HG03439 (cell line): Measurements from ENCODE around the gene SSTR3.

Experiments used
- ATAC-seq: cut with Tn5 transposase; IDR thresholded peaks from one replicate; pipeline ENCODE4 v1.9.1; 2021; ENCODE audit warnings: mild to moderate bottlenecking, moderate library complexity; ENCODE audit not compliant: unreplicated experiment

SSTR3 gene

DNA sequence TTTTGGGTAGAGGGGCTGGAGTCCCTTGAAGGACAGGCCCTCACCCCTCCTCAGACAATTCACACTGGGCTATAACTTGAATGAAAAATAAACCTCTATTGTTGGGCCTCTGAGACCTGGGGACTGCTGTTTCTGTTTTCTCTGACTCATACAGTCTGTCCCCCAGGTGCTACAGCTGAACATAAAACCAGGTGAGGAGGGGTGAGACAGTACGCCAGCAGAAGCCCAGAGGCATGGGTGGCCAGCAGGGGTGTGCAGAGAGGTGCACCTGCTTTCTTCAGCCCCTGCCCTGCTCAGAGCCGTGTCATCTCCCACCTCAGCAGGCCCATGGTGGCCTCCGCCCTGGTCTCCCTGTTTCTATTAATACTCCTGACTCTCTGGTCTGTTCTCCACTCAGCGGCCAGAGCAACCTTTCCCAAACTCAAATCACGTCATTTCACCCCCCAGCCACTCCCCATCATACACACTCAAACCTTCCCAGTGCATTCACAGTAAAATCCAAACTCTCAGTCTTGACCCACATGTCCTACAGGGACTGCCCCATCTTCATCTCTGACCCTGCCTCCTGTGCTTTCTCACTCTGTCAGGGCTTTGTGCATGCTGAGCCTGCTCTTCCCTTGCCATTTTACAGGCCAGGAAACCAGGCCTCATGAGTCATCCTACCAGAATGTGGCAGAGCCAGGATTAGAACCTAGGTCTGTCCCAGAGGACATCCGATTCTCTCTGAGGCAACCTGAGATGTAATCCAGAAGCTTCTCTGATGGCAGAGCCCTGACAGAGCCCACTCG, 57.2 kb downstream of the SSTR3 start:
- ATAC-seq: no peak
